NB4 (cell line): Measurements from ENCODE around the gene C17orf58.

ENCODE experiments used
- DNase-seq: peaks from one replicate; pipeline ENCODE4 v3.0.0; 2010; ENCODE audit warnings: low read depth
- H3K4me3 ChIP-seq: one replicate; pipeline ENCODE4 v1.5.1; 2011; ENCODE audit warnings: mild to moderate bottlenecking, low read depth, low read length, moderate library complexity
- MAX ChIP-seq: IDR thresholded peaks from 2 replicates; pipeline ENCODE4 v1.6.1; 2011; ENCODE audit warnings: low read depth, low read length
- MYC ChIP-seq: IDR thresholded peaks from 2 replicates; pipeline ENCODE4 v1.6.1; 2011; ENCODE audit warnings: low read depth, low read length
- POLR2A ChIP-seq: IDR thresholded peaks from 2 replicates; pipeline ENCODE4 v1.6.1; 2011; ENCODE audit warnings: mild to moderate bottlenecking; ENCODE audit not compliant: insufficient read length; ENCODE audit errors: extremely low read depth
- TF ChIP-seq, protein P1 (sequence below): IDR thresholded peaks from one replicate; pipeline ENCODE4 v1.5.1; 2012; ENCODE audit warnings: low read depth, low read length

C17orf58 gene

DNA sequence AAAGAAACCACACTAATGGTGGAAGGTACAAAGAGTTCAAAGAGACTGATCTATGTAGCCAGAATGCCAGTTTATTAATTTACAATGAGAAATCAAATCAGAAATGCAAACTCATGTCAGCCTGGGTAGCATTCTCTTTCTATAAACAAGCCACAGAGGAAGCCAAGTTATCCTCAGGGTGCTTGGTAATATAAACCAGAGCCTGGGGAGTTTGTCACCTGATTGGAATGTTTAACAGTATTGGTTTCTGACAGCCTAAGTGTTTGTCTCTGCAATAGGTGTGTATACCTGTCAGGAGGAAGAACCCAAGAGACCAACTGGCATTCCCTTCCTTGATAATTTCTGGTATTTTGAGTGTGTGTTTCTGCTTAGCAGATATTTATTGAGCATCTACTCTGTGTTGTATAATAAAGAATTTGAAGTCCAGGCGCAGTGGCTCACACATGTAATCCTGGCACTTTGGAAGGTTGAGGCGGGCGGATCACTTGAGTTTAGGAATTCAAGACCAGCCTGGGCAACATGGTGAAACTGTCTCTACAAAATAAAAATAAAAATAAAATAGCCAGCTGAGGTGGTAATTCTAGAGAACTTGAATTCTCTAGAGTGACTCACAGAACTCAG, 3.1 kb upstream of the C17orf58 start:
- no peak overlapping the region for H3K4me3 ChIP-seq
- TF ChIP-seq POLR2A (no peak), MYC (no peak), MAX (no peak)
- TF ChIP-seq, protein P1, sequence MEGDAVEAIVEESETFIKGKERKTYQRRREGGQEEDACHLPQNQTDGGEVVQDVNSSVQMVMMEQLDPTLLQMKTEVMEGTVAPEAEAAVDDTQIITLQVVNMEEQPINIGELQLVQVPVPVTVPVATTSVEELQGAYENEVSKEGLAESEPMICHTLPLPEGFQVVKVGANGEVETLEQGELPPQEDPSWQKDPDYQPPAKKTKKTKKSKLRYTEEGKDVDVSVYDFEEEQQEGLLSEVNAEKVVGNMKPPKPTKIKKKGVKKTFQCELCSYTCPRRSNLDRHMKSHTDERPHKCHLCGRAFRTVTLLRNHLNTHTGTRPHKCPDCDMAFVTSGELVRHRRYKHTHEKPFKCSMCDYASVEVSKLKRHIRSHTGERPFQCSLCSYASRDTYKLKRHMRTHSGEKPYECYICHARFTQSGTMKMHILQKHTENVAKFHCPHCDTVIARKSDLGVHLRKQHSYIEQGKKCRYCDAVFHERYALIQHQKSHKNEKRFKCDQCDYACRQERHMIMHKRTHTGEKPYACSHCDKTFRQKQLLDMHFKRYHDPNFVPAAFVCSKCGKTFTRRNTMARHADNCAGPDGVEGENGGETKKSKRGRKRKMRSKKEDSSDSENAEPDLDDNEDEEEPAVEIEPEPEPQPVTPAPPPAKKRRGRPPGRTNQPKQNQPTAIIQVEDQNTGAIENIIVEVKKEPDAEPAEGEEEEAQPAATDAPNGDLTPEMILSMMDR: no peak
- DNase-seq: no peak

DNA sequence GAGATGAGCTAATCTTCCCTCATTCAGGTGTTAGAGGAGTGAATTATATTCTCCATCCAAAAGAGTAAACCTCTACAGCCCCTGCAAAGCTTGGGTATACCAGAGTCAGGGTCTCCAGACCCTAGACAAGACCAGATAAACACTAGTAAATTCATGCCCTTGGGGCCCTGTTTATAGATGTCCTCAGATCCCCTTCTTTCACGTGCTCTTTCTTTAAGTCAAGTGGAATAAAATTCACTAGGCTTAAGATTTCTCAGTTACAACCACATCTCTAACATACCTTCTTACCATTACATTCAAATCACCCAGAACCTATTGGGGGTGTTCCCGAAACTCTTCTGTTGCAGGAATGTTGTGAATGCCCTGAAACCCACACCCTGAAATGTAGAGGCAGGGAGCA, 2.2 kb upstream of the C17orf58 start:
- TF ChIP-seq MAX (no peak), POLR2A (no peak), MYC (no peak)
- TF ChIP-seq, protein P1: no peak
- H3K4me3 ChIP-seq: no peak overlapping the region
- DNase-seq: no peak

DNA sequence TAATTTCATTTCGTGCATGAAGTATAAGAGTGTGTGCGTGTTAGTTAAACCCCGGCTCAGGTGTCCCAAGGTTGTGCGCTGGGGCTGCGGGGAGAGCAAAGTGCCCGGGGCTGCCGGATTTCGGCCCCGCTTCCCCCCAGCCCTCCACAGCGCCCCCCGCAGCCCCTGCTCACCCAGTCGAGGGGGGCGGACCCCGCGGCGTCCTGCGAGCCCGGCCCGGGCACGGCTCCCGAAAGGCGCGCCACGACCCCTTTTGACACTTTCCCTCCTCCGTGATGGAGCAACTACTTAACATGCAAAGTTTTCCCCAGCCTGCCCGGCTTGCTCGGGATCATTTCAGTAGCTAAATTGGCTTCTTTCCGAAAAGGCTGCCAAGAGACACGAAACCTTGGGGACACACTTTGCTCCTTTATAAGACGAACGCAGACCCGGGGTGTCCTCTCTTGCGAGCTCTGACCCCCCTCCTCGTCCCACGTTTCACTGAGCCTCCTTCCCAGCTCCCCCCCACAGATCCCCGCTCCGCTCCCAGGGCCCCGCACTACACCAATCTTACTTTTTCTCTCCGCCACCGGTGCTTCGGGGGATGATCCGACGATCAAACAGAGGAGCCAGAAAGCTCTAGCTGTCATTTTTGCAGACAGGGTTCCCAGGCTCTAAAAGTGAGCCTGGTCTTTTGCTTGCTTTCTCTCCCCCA, 552 bp downstream of the C17orf58 start:
- DNase-seq: peak; percentile 32
- no peak for TF ChIP-seq POLR2A
- TF ChIP-seq, protein P1: no peak
- TF ChIP-seq MYC: no peak
- no peak for TF ChIP-seq MAX
- peak overlapping the region; percentile 52 for H3K4me3 ChIP-seq

GRCh38 chr17:67994817-67995569, 1.3 kb downstream of the C17orf58 start:
- H3K4me3 ChIP-seq: peak overlapping the region; percentile 52
- TF ChIP-seq, protein P1: no peak
- no peak for TF ChIP-seq MAX
- TF ChIP-seq POLR2A: no peak
- no peak for TF ChIP-seq MYC
- DNase-seq: peak; percentile 54

- DNase-seq: no peak
- TF ChIP-seq MYC: no peak
- TF ChIP-seq POLR2A: no peak
- TF ChIP-seq, protein P1: no peak
- TF ChIP-seq MAX: no peak
- H3K4me3 ChIP-seq: peak overlapping the region; percentile 67
These were observed 2.3 kb downstream of the C17orf58 start for GRCh38 chr17:67993998-67994361.
